ENCODE results near the gene PDCD4.
"Not testable (repeated sequence)": the region's sequence is repeated elsewhere in the genome, so short reads cannot be mapped to it uniquely, and the experiment has no call there.

PDCD4 gene

GRCh38 chr10:110860576-110861241, 11.0 kb upstream of the PDCD4 start:
- in situ Hi-C loops (cut with HindIII; ENCODE audit: low sequenced_read_pairs): no loop called here

GRCh38 chr10:110861476-110861875, 10.3 kb upstream of the PDCD4 start:
- in situ Hi-C loops (cut with HindIII; ENCODE audit: low sequenced_read_pairs): no loop called here

- in situ Hi-C loops (cut with HindIII; ENCODE audit: low sequenced_read_pairs): no loop called here
Observed at GRCh38 chr10:110861930-110862649, 9.6 kb upstream of the PDCD4 start.

GRCh38 chr10:110862961-110863360, 8.8 kb upstream of the PDCD4 start:
- in situ Hi-C loops (cut with HindIII; ENCODE audit: low sequenced_read_pairs): no loop called here

GRCh38 chr10:110863361-110863760, 8.4 kb upstream of the PDCD4 start:
- in situ Hi-C loops (cut with HindIII; ENCODE audit: low sequenced_read_pairs): no loop called here

- in situ Hi-C loops (cut with HindIII; ENCODE audit: low sequenced_read_pairs): no loop called here
Observed at GRCh38 chr10:110863956-110864355, 7.8 kb upstream of the PDCD4 start.

- in situ Hi-C loops (cut with HindIII; ENCODE audit: low sequenced_read_pairs): no loop called here
Observed at GRCh38 chr10:110864662-110865140, 7.0 kb upstream of the PDCD4 start.

- in situ Hi-C loops (cut with HindIII; ENCODE audit: low sequenced_read_pairs): no loop called here
Observed at GRCh38 chr10:110865186-110865808, 6.4 kb upstream of the PDCD4 start.

GRCh38 chr10:110865809-110866482, 5.8 kb upstream of the PDCD4 start:
- in situ Hi-C loops (cut with HindIII; ENCODE audit: low sequenced_read_pairs): no loop called here

GRCh38 chr10:110867011-110867806, 4.5 kb upstream of the PDCD4 start:
- in situ Hi-C loops (cut with HindIII; ENCODE audit: low sequenced_read_pairs): not testable (repeated sequence)

- in situ Hi-C loops (cut with HindIII; ENCODE audit: low sequenced_read_pairs): no loop called here
Observed at GRCh38 chr10:110867807-110868465, 3.8 kb upstream of the PDCD4 start.

- in situ Hi-C loops (cut with HindIII; ENCODE audit: low sequenced_read_pairs): no loop called here
Observed at GRCh38 chr10:110868981-110869380, 2.7 kb upstream of the PDCD4 start.

- in situ Hi-C loops (cut with HindIII; ENCODE audit: low sequenced_read_pairs): no loop called here
Observed at GRCh38 chr10:110870823-110871297, 868 bp upstream of the PDCD4 start.

GRCh38 chr10:110872145-110872983, 636 bp downstream of the PDCD4 start:
- in situ Hi-C loops (cut with HindIII; ENCODE audit: low sequenced_read_pairs): no loop called here

- in situ Hi-C loops (cut with HindIII; ENCODE audit: low sequenced_read_pairs): no loop called here
Observed at GRCh38 chr10:110872984-110873923, 1.5 kb downstream of the PDCD4 start.

- in situ Hi-C loops (cut with HindIII; ENCODE audit: low sequenced_read_pairs): no loop called here
Observed at GRCh38 chr10:110873951-110874350, 2.2 kb downstream of the PDCD4 start.

GRCh38 chr10:110876000-110876399, 4.3 kb downstream of the PDCD4 start:
- in situ Hi-C loops (cut with HindIII; ENCODE audit: low sequenced_read_pairs): no loop called here

GRCh38 chr10:110876788-110877187, 5.1 kb downstream of the PDCD4 start:
- in situ Hi-C loops (cut with HindIII; ENCODE audit: low sequenced_read_pairs): no loop called here
